HG03469 (cell line): Measurements from ENCODE around the gene MED27.

Experiments used
- ATAC-seq: cut with Tn5 transposase; IDR thresholded peaks from one replicate; pipeline ENCODE4 v1.9.1; 2021; ENCODE audit warnings: mild to moderate bottlenecking, moderate library complexity, moderate number of reproducible peaks; ENCODE audit not compliant: unreplicated experiment

The MED27 gene

DNA sequence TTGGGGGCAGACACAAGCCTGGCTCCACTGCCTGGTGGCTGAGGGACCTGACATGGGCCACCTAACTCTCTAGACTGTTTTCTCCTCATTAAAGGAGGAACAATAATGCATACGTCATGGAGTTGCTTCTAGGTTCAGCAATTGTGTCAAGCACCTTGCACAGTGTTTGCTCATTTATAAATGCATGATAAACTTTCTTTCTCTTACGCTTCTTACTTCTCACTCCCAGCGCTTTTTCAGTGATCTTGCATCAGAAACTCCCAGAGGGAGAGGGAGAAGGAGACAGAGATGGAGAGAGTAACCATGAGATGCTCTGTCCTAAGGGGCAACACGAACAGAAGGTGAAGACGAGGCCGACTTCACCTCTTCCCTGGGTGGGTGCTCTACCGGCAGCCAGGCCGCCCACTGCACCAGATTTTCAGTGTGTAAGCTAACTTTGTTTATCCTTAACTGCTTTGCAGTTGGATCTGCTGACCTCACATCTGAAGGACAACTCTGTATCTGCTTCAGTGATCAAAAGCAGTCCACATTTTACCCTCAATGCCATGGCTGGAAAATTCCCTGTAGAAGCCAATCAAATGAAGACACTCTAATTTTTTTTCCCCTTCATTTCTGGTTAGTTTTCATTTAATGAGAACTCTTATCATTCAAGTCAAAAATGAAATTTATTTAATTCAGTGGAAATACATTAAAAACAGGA lies 35.3 kb downstream of the MED27 start:
- ATAC-seq = no peak

GRCh38 chr9:132043708-132044107 lies 36.0 kb downstream of the MED27 start:
- ATAC-seq = no peak

GRCh38 chr9:132042324-132042723 lies 37.3 kb downstream of the MED27 start:
- ATAC-seq = no peak

- no peak for ATAC-seq
Measured at GRCh38 chr9:132041798-132042197, 37.9 kb downstream of the MED27 start.

DNA sequence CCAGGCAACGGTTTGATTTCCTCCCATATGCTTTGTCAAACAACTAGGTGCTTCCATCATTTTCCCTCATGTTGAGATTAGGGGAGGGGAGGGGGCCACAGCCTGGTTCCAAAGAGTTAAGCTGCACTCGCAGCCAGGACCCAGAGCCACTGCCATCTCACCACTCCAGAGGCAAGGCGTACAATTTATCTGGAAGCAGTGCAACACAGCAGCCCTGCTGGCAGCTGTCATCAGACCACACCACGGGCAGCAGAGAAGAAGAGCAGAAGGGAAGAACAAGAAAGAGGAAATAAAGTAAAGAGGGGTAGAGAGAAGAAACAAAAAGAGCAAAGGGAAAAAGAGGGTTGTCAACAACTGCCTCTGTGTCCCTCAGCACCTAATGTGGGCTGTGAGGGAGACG lies 38.9 kb downstream of the MED27 start:
- no peak for ATAC-seq

DNA sequence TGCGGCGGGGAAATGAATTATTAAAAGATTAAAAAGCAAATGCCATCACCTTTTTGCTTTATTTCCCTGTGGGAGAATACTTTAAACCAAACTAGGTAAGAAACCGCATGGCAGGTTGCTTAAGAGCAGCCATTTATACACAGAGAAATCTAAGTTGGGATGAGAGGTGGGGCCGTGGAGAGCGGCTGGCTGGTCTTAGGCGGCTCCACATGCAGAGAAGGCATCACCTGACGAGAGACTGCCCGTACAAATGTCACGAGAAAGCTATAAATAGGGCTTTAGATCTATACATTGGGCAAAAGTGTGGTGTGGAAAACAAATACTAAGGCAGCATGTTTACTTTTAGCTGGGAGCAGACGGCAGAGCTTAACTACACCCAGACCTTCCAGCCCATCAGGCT lies 39.4 kb downstream of the MED27 start:
- no peak for ATAC-seq

DNA sequence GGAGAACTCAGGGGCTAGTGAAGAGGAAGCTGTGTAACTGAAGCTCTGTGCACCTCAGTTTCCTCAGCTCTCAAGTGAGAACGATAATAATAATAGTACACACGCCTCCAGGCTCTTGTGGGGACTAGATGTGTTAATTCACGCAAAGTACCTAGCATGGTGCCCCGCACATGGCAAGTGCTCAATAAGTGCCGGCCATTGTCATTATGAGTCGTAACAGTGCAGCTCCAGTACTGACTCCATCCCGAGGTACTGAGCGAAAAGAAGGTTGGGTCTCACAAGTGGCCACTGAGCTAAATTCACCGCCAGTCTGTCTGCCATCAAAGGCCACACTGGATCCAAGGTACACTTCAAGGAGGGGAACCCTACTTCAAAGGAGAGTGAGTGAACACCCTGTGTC lies 40.4 kb downstream of the MED27 start:
- no peak for ATAC-seq

DNA sequence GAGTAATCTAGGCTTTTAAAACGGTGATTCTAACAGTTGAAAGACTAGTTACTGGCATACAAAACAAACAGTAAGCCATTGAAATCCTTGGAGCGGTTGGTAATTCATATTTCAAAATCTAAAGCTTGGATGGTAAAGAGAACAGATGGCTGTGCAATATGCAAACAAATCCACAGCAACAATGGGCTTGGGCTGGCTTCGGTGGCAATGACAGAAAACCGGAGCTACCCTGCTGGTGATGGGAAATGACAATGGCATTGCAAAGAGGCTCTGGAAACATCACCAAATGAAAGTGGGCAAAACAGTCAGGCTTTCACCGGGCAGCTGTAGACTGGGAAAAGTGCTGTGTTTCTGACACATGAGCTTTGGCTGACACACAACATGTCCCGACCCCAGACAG lies 42.2 kb downstream of the MED27 start:
- no peak for ATAC-seq

DNA sequence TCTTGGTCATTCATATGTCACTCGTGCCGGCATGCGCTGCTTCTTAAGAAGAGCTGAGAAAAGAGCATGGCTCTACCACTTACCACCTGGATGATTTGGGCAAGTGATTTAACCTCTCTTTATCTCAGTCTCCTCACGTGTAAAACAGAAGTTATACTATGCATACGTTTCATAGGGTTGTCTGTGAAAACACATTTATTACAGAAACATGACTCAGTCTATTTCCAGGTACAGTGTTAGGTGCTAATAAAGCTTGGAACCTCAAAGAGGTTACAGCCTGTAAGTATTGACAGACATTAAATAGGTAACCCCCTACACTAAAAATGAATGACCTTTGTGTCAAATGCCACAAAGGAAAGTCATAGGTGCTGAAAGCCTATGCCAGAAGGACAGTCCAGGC lies 43.1 kb downstream of the MED27 start:
- no peak for ATAC-seq

- ATAC-seq = no peak
Measured at GRCh38 chr9:132035679-132036078, 44.0 kb downstream of the MED27 start.

DNA sequence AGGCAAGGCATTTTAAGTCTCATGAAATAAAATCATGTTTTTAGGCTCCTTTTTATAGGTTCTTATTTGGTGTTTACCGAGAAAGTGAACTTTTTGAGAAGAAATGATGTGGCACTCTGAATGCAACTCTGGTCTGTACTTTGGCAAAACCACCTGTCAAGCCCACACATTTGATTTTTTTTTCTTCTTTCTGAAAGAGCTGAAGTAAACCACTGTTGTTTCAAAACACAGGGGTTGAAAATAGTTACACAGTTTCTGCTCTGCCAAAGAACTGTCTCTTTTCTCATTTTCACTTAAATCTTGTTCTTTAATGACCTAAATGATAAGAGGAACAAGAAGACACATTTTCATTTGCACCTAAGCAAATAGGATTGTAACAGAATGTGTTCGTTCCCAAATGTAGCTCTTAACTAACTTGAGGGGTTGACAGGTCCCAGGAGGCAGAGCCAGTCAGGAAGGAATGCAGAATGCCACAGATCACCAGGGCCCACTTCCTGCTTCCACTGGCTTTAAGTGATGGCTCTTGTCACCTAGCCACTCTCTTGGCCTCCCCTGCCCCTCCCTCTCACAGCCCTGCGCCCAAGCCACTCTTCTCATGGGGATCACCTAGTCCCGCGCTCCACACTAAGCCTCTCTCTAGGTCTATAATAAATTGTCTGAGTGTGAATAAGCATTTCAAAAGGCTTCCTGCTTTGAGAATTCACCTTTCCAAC lies 47.3 kb downstream of the MED27 start:
- no peak for ATAC-seq

DNA sequence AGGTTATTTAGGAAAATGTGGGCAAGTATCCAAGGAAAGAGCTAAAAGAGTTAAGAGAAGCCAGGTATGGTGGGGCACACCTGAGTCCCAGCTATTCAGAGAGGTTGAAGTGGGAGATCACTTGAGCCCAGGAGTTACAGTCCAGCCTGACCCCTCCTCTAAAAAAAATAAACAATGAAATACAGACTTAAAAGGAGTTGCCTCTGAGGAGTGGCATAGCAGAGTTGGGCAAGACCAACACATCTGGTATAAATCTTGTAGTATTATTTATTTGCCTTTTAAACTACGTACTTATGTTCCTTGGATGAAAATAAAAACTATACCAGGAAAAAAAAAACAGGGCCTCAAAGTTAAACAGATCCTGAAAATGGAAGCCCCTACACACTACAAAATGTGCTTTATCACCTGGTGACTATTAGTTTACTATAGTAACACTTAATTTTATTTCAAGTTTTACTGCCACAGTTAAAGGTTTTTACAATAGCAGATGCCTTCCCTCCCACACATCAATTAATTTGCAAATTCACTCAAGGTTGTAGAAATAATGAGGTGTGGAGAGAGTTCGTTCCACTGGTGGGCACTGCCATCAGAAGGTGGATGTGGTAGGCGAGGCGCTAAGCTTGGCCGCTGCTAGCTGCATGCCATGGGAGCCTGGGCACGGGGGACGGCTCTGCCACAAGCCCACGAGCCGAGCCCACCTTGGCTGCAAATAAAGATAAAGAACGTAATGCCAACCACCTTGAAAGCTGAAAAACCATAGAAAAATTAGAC lies 48.0 kb downstream of the MED27 start:
- no peak for ATAC-seq

DNA sequence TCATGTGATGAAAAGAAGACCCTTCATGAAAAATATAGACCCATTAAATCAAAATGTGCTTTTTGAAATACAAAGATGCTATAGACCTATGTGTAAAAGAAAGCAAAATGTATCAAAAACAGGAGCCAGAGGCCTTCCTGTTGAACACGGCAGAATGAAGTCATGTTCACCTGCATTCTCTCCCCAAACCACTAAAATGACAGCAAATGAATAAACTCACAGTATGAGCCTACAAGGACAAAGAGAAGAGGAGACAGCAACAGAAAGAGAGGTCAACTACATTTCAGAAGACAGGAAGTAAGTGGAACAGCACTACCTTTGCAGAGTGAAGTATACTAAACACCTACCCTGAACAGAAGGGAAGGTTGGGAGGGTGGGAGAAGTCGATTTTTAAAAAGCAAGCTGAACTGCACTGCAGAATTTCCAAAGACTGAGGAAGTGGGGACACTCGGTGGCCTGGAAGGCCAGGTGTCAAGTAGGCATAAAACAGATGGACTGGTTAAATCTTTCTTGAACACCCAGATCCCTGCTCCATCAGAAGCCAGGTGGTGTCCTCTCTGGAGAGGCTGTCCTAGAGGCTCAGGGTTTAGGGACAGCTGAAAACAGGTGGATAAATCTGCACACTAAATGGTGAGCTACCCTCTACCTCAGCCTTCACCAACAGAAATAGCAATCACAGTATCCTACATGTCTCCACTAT lies 48.9 kb downstream of the MED27 start:
- ATAC-seq = no peak

DNA sequence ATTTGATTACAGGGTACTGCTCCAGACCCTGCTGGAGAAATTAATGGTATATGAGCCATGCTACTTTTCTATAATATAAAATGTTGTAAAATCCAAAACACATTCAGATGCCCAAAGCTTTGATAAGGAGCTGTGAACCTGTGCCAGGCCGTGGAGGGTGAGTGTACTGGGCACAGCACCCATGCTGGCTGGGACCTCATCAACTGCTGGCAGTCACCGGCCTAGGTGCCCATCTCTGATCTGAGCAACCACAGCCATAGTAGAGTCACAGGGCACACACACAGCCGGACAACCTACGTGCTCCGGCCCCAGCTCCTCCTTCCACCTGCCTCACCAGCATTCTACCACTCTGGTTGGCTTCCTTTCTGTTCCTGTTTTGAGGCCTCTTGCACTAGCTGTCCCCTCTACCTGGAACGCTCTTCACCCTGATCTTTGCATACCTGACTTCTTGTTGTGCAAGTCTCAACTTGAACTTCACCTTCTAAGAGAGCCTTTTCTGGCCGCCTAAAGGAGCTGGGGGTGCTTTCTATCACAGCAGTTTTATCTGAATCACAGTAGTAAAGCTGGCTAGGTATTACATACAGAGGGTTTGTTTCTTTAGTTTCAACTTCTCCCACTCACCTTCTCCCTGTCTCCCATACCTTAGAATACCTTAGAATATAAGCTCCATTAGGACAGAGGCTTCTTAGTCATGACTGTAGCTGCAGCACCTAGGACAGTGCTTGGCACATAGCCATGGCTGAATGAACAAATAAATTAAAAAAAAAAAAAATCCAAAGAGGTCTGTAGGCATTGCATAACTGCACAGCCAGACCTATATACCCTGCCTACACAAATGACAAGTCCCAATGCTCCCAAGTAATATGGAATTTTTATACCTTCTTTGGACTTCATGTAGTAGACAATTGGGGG lies 51.7 kb downstream of the MED27 start:
- no peak for ATAC-seq

GRCh38 chr9:132026932-132027585 lies 52.6 kb downstream of the MED27 start:
- ATAC-seq = no peak

DNA sequence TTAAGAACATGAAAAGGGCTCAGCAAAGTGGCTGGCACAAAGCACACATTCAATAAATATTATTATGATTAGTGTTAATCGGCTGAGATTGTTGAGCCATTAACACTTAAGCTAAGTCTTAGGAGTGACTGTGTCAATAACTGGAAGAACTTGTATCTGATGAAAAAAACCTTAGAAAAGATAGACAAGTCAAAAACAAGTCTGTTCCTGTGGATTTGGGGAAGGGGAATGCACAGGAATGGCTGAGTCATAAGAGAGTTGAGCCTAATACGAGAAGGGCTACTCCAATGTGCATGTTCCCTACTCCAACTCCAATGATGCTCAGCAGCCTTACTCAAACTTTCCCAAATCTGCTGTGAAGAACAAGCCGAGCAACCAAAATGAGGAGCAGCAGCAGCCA lies 53.9 kb downstream of the MED27 start:
- no peak for ATAC-seq

- no peak for ATAC-seq
Measured at GRCh38 chr9:132024589-132024988, 55.1 kb downstream of the MED27 start.

DNA sequence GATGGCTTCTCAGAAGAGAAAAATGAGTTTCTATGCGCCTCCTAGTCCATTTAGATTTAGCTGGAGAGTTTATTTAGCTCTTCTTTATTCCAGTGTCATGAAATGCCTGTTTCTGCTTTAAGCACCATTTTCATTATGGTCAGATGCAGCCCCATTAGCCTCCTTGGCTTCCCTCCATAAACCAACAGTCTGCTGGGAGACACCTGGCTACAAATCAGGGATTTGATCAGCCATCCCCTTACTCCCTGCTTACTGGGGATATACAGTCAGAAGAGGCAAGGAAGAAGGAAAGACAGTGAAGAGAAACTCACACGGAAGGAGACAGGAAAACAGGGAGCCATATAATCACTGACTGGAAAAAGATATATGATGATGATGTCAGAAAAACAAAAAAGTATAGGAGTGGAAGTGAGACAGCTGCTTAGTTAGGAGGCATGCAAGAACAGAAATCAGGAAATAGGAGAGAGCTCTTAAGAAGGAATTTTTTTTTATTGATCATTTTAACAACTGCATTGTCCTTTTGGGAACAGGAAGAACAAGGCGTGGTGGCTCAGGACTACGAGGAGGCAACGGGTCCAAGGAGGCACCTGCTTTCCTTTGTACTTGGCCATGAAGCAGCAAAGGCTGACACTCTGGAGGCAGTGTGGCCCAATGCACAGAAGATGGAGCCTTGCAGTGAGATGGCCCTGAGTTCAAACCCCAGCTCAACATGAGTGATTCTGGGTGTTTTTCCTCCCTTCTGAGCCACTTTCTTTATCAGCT lies 56.1 kb downstream of the MED27 start:
- no peak for ATAC-seq
